Prostate gland (tissue), 2 donors: ENCODE results near the gene LRGUK.

Source experiments
- POLR2AphosphoS5 ChIP-seq: sonication (generic); formaldehyde crosslinking; IDR thresholded peaks from one replicate; pipeline ENCODE4 v1.6.1; 2017; ENCODE audit warnings: antibody characterized with exemption
- TF ChIP-seq, protein P1 (sequence below), 4 experiments: fragments of 200-600 bp in 2 of 4; fragments of 450-650 bp in 2 of 4; sonication (generic) in 2 of 4; IDR thresholded peaks; 1 replicate in 3 of 4; 2 replicates in 1 of 4; pipeline ENCODE4 v1.5.1; 2016 to 2019; ENCODE audit warnings: antibody characterized with exemption in 4 of 4, mild to moderate bottlenecking in 2 of 4, moderate library complexity in 2 of 4

DNA sequence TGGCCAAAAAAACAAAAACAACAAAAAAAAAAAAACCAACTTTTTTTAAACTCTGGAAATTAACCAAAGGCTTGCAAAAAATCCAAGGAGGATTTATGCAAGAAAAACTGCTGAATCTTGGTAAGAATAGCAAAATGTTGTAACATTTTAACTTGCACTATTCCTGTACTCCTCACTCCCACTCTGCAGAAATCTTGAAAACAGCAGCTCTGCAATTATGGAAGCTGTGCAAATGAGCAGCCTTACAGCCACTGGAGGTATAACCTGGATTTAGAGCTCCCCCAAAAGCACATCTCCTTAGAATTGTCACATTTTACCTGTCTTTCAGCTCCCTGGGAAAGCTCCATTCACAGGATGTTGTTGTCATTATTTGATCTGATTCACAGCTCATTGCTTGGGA is 41.8 kb upstream of the LRGUK start:
- TF ChIP-seq POLR2AphosphoS5: no peak
- TF ChIP-seq, protein P1, sequence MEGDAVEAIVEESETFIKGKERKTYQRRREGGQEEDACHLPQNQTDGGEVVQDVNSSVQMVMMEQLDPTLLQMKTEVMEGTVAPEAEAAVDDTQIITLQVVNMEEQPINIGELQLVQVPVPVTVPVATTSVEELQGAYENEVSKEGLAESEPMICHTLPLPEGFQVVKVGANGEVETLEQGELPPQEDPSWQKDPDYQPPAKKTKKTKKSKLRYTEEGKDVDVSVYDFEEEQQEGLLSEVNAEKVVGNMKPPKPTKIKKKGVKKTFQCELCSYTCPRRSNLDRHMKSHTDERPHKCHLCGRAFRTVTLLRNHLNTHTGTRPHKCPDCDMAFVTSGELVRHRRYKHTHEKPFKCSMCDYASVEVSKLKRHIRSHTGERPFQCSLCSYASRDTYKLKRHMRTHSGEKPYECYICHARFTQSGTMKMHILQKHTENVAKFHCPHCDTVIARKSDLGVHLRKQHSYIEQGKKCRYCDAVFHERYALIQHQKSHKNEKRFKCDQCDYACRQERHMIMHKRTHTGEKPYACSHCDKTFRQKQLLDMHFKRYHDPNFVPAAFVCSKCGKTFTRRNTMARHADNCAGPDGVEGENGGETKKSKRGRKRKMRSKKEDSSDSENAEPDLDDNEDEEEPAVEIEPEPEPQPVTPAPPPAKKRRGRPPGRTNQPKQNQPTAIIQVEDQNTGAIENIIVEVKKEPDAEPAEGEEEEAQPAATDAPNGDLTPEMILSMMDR (IDR thresholded peaks at IDR 0.05): no peak
